GM10266 (cell line): ENCODE data around the gene RBM48.
"Not testable (repeated sequence)": the region's sequence is repeated elsewhere in the genome, so short reads cannot be mapped to it uniquely, and the experiment has no call there.

ENCODE experiments used
- DNase-seq: peaks from one replicate; pipeline ENCODE4 v3.0.0; 2012; ENCODE audit errors: extremely low spot score
- CTCF ChIP-seq: IDR thresholded peaks from 2 replicates; pipeline ENCODE4 v1.5.1; 2012; ENCODE audit warnings: mild to moderate bottlenecking, low read depth; ENCODE audit not compliant: control insufficient read depth, insufficient read depth; ENCODE audit errors: missing control alignments

Gene RBM48

DNA sequence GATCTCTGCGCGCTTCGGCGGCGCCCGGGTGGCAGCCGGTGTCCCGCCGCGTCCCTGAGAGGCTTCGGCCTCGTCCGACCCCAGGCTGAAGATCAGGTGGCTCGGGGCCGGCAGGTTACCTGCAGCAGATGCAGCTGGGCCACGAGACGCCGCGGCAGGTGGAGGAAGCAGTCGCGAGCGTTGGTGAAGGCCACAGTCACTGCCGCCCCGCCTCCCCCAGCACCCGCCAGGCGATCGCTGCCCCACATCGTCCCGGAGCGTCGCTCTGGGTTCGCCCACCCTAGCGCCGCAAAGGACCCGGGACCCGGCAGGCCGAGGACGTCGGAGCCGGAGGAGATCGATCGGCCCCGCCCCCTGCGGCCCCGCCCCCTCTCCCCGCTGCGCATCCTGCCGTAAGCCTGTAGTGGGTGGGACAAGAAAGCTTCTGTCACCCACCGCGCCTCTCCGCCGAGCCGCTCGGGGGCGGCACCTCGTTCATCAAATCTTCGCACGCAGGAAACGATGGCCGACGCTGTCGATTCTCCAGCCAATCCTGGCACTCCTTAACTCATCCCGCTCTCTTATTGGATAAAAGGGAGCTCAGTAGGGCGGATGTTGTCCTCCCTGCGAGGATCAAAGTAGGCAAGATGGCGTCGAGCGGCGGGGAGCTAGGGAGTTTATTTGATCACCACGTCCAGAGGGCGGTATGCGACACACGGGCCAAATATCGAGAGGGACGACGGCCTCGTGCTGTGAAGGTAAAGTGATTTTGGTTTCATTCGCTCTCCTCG, at the start of gene RBM48, which contains the start of gene PEX1:
RBM48 (plus strand) TSS at position 608 of the 770 bp plus-strand sequence; CDS start at position 627, 19 bp downstream.
PEX1 (minus strand) TSS at position 333 of the 770 bp plus-strand sequence; CDS start at position 248, 85 bp downstream.
- peak; percentile 75 for TF ChIP-seq CTCF
- DNase-seq, result peak; percentile 93

DNA sequence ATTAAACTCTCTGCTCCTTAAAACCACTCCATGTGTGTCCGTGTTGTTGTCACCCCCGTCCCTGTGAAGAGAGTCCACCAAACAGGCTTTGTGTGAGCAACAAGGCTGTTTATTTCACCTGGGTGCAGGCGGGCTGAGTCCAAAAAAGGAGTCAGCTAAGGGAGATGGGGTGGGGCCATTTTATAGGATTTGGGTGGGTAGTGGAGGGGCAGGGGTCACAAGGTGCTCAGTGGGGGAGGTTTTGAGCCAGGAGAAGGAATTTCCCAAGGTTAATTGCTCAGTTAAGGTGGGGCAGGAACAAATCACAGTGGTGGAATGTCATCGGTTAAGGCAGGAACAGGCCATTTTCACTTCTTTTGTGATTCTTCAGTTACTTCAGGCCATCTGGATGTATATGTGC, 49.4 kb upstream of the RBM48 start:
- not testable (repeated sequence) for DNase-seq

GRCh38 chr7:92483624-92484023, 45.0 kb upstream of the RBM48 start:
- not testable (repeated sequence) for DNase-seq

DNA sequence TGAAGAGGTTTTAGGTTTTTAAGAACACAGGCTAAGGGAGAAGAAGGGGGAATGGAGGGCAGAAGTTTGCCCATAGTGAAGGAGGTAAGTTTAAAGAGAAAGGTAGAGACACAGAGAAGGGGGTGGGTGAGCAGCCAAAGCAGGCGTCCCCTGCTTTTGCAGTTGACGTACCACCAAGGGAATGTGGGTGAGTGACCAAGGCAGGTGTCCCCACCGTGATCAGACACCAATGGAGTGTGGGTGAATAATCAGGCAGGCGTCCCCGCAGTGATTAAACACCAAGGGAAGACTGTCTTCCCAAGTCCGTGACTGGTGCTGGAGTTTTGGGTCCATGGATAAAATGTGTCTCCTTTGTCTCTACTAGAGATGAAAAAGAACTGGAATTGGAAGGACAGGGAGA, 44.4 kb upstream of the RBM48 start:
- DNase-seq, result not testable (repeated sequence)

- no peak for TF ChIP-seq CTCF
- DNase-seq, result no peak
Observed at GRCh38 chr7:92485267-92485892, 43.2 kb upstream of the RBM48 start.

GRCh38 chr7:92485974-92486373, 42.6 kb upstream of the RBM48 start:
- DNase-seq, result no peak
- TF ChIP-seq CTCF, result no peak

- TF ChIP-seq CTCF, result no peak
- no peak for DNase-seq
Observed at GRCh38 chr7:92487804-92488203, 40.8 kb upstream of the RBM48 start.

DNA sequence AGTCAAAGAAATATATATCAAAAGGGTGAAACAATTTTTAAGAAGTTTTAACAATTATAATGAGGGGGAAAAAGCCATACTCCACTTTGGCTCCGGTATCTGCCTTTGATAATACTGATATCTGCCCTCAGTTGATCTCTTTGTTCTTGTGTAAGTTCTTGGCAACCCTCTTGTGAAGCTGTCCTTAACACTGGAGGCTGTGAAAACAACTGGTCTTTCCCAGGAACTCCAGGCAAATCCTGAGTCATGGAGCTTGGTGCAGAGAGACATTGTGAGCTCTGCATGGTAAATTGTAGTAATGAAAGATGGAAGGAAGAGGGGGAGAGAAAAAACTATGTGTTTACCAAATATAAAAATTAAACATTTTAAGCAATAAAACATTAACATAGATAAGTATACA, 39.0 kb upstream of the RBM48 start:
- TF ChIP-seq CTCF, result no peak

GRCh38 chr7:92496876-92497275, 31.7 kb upstream of the RBM48 start:
- DNase-seq, result no peak
- no peak for TF ChIP-seq CTCF

More for the DNA sequence above, 39.0 kb upstream of the RBM48 start:
- DNase-seq, result no peak
